Psoas muscle (tissue), 8 donors: ENCODE data around the gene TAPBPL. TPM values are rescaled to one million over a fixed set of nuclear protein-coding genes. Genes with fewer than 3 reads are reported as not detected.

Experiments used
- ATAC-seq, 4 donors: fragments of 200-7000 bp; cut with Tn5 transposase; one replicate each; pipeline ENCODE4 v1.9.1; 2020; ENCODE audit warnings: moderate library complexity in 3 of 4, mild to moderate bottlenecking in 2 of 4
- DNase-seq, 2 donors: peaks; one replicate each; pipeline ENCODE4 v3.0.0-alpha.2; 2020
- H3K27ac ChIP-seq: fragments of 200-600 bp; one replicate; pipeline ENCODE4 v1.8.0; 2022
- H3K27me3 ChIP-seq, 3 donors: fragments of 200-600 bp in 1 of 3; one replicate each; pipeline versions ENCODE4 v1.6.1 to v1.8.0; 2013 to 2022; ENCODE audit warnings: low read length in 2 of 3, mild to moderate bottlenecking in 2 of 3, moderate library complexity in 1 of 3; ENCODE audit not compliant: insufficient read depth in 3 of 3
- H3K36me3 ChIP-seq, 2 donors: fragments of 200-600 bp in 1 of 2; one replicate each; pipeline versions ENCODE4 v1.6.1 to v1.8.0; 2013 to 2022; ENCODE audit warnings: low read depth in 1 of 2, mild to moderate bottlenecking in 1 of 2, moderate library complexity in 1 of 2; ENCODE audit not compliant: insufficient read depth in 1 of 2
- H3K4me1 ChIP-seq: fragments of 200-600 bp; one replicate; pipeline ENCODE4 v1.8.0; 2022
- H3K4me3 ChIP-seq: fragments of 200-600 bp; one replicate; pipeline ENCODE4 v1.8.0; 2022; ENCODE audit warnings: mild to moderate bottlenecking
- H3K9me3 ChIP-seq: fragments of 200-600 bp; one replicate; pipeline ENCODE4 v1.8.0; 2022
- WGBS, 3 donors: extraction: QIAGEN DNeasy Blood & Tissue Kit; methylation state at CpG; one replicate each; pipeline versions ENCODE4 v1.1.6 to v1.1.7; 2013; 5-methylcytosine and 5-hydroxymethylcytosine counted together
- intact Hi-C, 2 donors: fragments of 100-400 bp; cut with DNase I; formaldehyde crosslinking; loops; one replicate each; pipeline versions ENCODE4 v1.11.0 to v1.14.2; 2022
- polyA plus RNA-seq, 3 donors: library from polyadenylated mRNA; stranded (reverse); fragments of 200-250 nt; gene quantifications; one replicate each; pipeline ENCODE4 v1.2.3, GENCODE V29; 2013
- total RNA-seq, 4 donors: library from RNA; stranded (reverse); fragmentation: NEBNext Ultra II Directional in 2 of 4; extraction: Animal tissue kit (Norgen Biotek cat#: 25700) in 2 of 4; gene quantifications; one replicate each; pipeline versions ENCODE4 v1.2.1 to v1.2.4, GENCODE V29; 2021 to 2023
- TF ChIP-seq, protein P1 (sequence below): fragments of 200-600 bp; IDR thresholded peaks from one replicate; pipeline ENCODE4 v1.8.0; 2022; ENCODE audit warnings: antibody characterized with exemption
- donor health status: healthy with polysubstance abuse.
- donor health status: DM: no; HTN: no; CAD: no; lungs with moderate emphysema.
- donor health status: Bipolar disorder and iron deficiency.
- donor health status: healthy.
- donor health status: DM: yes; HTN: yes; CAD: no.
- donor health status: DM: no; HTN: no; CAD: no.
- donor health status: DM: no; HTN: no; CAD: no.
- donor health status: DM: yes; HTN: yes; CAD: no.

The TAPBPL gene
- total and polyA plus RNA-seq, 7 donors = 4.6 to 11.3 (median 7.7) TPM

GRCh38 chr12:6428326-6428725 lies 23.5 kb upstream of the TAPBPL start:
- Histone ChIP-seq H3K27ac (no peak overlapping the region), H3K27me3 (no peaks in the 10 kb centered on the region), H3K9me3 (no peaks in the 10 kb centered on the region), H3K36me3 (no peaks in the 10 kb centered on the region), H3K4me1 (peaks cover 23% of the 10 kb centered on the region), H3K4me3 (no peak overlapping the region)
- TF ChIP-seq, protein P1, sequence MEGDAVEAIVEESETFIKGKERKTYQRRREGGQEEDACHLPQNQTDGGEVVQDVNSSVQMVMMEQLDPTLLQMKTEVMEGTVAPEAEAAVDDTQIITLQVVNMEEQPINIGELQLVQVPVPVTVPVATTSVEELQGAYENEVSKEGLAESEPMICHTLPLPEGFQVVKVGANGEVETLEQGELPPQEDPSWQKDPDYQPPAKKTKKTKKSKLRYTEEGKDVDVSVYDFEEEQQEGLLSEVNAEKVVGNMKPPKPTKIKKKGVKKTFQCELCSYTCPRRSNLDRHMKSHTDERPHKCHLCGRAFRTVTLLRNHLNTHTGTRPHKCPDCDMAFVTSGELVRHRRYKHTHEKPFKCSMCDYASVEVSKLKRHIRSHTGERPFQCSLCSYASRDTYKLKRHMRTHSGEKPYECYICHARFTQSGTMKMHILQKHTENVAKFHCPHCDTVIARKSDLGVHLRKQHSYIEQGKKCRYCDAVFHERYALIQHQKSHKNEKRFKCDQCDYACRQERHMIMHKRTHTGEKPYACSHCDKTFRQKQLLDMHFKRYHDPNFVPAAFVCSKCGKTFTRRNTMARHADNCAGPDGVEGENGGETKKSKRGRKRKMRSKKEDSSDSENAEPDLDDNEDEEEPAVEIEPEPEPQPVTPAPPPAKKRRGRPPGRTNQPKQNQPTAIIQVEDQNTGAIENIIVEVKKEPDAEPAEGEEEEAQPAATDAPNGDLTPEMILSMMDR = no peak
- ATAC-seq (no peak), DNase-seq (no peak)
- intact Hi-C loops = no loop called here
- WGBS, 3 donors = 84 to 90% (median 89%) methylated on average over 3 of the region's 3 CpGs

DNA sequence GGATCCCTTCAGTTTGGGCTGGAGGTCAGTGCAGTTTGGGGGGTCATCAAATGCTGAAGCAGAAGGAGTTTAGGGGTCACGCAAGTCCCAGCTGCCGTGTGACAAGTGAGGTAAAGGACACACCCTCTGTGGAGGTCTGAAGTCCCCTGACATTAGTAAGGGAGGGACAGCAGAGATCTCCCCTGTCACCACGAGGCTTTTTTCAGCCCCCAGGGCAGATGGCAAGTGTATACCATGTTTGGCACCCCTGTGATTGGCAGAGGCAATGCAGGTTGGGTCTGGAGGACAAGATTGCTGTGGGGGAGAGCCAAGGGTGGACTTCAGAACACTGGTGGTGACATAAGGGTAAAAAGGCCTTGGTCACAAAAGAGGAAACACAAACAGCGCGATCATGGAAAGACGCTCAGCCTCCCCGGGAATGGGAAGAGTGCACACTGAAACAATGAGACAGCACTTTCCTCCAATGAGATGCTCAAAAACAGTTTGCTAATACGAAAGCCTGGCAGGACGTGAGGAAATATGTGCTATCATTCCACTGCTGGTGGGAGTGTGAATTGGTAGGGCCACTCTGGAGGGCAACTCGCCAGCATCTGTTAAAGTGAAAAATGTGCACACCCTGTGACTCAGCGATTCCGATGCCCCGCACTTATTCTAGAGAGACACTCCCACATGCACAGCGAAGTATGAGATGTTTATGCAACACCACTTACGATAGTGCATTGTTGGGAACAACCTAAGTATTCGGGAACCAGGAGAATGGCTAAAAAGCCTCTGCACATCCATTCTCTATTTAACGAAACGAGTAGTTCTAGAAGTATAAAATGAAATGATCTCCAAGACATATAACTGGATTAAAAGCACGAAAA lies 21.5 kb upstream of the TAPBPL start:
- intact Hi-C loops = no loop called here
- Histone ChIP-seq H3K36me3 (no peaks in the 10 kb centered on the region), H3K27ac (peak overlapping the region; percentile 57), H3K9me3 (no peaks in the 10 kb centered on the region), H3K27me3 (no peaks in the 10 kb centered on the region), H3K4me3 (peak overlapping the region; percentile 55), H3K4me1 (peaks cover 17% of the 10 kb centered on the region)
- TF ChIP-seq, protein P1 = no peak
- peak; percentile 77 to 92 (median 88) for ATAC-seq
- WGBS, 3 donors = 22 to 27% (median 22%) methylated on average over 19 of the region's 19 CpGs
- DNase-seq = peak; percentile 83 to 89

DNA sequence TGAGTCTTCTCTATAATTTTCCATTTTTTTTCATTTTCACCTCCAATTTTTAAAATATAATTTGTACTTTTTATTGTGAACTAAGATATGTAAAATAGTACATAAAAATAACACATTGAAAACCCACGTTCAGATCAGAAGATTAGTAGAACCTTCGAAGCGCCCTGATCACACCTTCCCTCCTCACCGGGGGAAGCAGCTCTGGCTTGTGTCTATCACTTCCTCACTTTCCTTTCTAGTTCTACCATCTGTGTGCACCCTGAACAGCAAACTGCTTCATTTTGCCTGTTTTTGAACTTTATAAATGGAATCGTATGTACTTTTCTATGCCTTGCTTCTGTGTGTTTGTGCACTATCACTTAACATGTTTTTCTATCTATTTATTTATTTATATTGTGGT lies 18.9 kb upstream of the TAPBPL start:
- no peak overlapping the region for H3K4me3 ChIP-seq
- H3K9me3 ChIP-seq = no peaks in the 10 kb centered on the region
- peaks cover 17% of the 10 kb centered on the region for H3K4me1 ChIP-seq
- DNase-seq (no peak), ATAC-seq (no peak)
- TF ChIP-seq, protein P1 = no peak
- intact Hi-C loops = no loop called here
- H3K27me3 ChIP-seq = no peaks in the 10 kb centered on the region
- no peaks in the 10 kb centered on the region for H3K36me3 ChIP-seq
- 89 to 93% (median 89%) methylated on average over 5 of the region's 5 CpGs for WGBS, 3 donors
- H3K27ac ChIP-seq = no peak overlapping the region

- ATAC-seq (no peak), DNase-seq (no peak)
- Histone ChIP-seq H3K9me3 (no peaks in the 10 kb centered on the region), H3K4me1 (peaks cover 17% of the 10 kb centered on the region), H3K36me3 (peaks cover 0 to 6% of the 10 kb centered on the region in 2 donors), H3K27ac (no peak overlapping the region), H3K27me3 (no peaks in the 10 kb centered on the region), H3K4me3 (no peak overlapping the region)
- TF ChIP-seq, protein P1 = no peak
- intact Hi-C loops = no loop called here
- 78 to 79% (median 78%) methylated on average over 17 of the region's 17 CpGs for WGBS, 3 donors
Measured at GRCh38 chr12:6434205-6435140, 17.4 kb upstream of the TAPBPL start.
